Stimulated activated CD4-positive, alpha-beta T cell treated with anti-CD3 and anti-CD28 coated beads, Interleukin-15, amount 100 ng/mL, for 24 hours (primary cell): ENCODE measurements around the gene SIPA1L3.

ENCODE experiments used
- DNase-seq: peaks from one replicate; pipeline ENCODE4 v3.0.0-alpha.2; 2020

SIPA1L3 gene

DNA sequence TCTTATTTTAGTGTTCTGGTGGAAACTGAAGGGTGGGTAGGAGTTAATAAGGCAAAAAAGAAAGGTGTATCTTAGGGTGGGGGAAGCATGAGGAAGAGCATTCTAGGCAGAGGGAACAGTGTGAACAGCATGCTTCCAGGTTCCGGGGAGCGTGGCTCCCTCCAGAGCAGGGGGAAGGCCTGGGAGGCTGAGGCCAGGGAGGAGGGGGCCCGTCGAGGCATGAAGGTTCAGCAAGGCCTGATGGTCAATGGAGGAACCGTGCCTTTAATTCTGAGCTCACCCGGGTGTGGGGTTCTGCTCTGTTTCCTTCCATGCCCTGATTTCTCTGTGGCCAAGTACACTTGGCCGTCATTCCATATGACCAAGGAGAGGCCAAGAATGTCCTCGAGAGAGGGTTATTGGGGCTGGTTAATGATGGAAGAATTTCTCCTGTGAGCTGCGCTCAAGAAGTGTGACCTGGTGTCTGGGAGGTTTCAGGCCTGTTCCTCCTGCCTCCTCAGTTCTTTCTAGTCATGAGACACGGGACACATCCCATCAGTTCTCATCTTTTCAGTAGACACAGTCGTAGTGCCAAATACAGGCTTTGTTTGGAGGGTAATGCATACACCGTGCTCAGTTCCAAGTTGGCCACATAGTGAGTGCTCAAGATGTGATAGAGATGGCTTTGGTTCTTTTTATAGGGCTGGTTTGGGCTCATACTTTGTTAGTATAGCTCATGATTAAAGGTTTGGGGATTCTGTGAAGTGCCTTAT is 73.6 kb downstream of the SIPA1L3 start:
- DNase-seq = no peak

DNA sequence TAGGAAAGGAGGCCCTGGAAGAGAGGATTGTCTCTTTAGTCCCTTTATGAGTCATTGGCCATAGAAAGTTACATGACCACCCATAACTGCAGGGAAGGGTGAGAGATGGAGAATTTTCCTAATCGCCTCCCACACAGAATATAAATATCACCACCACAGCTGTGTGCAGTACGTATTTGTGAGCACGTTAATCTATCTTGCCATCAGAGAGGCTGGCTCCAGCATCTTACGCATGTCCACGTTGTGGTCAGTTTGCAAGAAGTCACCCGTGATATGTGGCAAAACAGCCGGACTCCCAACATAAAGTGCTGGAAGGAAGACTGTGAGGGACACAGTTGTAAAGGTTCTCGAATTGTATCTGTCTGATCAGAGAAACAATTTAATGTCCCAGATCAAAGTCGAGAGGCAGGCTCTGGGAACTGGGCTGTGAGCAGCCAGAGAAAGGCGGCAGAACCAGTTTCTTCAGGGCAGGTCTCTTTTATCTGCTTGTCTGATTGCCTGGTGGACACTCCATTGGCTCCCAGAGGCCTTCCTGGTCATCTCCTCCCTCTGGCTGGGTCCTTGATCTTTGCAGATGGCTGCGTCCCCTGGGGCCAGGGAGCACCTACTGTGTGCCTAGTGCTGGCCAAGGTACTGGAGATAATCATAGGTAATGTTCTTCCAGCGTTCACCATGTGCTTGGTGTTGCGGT is 74.9 kb downstream of the SIPA1L3 start:
- no peak for DNase-seq

DNA sequence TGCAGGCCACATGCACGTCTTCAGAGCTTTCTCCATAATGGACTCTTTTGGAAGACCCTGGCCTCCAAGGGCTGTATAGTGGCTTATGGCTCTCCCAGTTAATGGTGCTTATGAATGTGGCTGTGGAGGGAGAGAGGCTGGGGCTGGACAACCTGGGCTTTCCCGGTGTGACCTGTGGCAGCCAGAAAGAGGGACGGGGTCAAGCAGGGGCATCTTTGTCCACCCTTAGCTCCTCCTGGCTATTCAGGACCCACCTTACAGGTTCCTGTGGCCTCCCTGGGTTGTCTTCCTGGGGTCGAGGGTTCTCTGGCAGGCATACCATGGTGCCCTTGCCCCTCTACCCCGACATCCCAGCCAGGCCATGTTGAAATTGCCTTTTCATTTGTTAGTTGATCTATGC is 75.6 kb downstream of the SIPA1L3 start:
- no peak for DNase-seq

DNA sequence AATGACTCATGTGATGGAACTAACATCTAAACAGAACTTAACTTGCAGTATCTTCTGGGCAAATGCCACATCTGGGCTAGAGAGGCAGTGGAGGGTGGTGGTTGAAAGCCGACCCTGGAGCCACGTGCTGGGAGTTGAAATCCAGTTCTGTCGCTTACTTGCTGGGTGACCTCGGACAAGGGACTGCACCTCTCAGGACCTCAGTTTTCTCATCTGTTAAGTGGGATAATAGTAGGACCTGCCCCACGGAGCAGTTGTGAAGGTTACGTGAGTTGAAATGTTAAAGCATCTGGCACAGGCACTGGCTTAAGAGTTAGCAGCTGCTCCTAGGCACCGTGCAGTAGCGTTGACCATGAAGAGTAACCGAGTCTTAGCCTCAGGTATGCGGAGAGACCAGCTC is 76.1 kb downstream of the SIPA1L3 start:
- DNase-seq = no peak

DNA sequence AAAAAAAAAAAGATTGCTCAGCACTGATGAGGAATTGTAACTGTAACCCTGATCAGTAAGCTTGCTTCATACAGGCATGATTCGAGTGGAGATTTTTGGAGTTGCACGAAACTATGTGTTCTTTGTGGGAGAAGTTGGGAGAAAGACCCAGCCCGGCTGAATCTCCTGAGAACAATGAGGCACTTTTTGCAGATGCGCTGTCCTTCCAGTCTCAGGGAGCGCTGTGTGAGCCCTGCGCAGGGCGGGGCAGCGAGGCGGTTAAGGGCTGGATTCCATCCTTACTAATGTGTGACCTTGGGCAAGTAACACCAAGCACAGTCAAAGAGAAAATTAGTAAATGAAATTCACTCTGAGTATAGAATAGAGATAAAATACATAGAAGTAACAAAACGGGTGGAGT is 76.9 kb downstream of the SIPA1L3 start:
- no peak for DNase-seq

DNA sequence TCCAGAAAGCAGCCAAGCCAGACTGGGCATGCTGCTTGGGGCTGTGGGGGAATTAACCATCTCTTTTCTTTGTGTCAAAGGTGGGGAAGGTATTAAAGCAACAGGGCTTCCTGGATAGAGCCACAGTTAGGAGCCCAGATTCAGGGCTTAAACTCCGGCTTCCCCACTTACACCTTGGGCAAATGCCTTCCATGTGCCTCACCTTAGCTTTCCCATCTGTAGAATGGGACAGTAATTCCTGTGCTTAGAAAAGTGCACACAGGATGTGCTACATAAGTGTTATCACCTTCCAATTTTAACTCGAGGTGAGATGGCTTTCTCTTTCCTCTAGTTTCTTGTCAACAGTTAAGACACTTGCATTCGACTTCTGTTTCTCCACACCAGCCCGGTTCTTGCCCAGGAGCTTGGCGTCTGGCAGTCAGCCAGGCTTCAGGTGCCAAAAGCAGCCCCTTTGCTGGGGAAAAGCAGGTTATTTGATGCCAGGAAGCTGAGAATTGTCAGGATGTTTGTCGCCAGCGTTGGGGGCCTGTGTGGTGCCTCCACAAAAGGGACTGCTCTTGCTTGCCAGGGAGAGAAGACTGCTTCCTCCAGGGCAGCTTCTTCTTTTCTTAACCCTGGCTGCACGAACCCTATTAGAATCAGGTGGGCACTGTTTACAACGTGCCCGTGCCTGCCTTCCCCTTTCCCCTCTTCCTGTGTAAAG is 79.2 kb downstream of the SIPA1L3 start:
- no peak for DNase-seq

DNA sequence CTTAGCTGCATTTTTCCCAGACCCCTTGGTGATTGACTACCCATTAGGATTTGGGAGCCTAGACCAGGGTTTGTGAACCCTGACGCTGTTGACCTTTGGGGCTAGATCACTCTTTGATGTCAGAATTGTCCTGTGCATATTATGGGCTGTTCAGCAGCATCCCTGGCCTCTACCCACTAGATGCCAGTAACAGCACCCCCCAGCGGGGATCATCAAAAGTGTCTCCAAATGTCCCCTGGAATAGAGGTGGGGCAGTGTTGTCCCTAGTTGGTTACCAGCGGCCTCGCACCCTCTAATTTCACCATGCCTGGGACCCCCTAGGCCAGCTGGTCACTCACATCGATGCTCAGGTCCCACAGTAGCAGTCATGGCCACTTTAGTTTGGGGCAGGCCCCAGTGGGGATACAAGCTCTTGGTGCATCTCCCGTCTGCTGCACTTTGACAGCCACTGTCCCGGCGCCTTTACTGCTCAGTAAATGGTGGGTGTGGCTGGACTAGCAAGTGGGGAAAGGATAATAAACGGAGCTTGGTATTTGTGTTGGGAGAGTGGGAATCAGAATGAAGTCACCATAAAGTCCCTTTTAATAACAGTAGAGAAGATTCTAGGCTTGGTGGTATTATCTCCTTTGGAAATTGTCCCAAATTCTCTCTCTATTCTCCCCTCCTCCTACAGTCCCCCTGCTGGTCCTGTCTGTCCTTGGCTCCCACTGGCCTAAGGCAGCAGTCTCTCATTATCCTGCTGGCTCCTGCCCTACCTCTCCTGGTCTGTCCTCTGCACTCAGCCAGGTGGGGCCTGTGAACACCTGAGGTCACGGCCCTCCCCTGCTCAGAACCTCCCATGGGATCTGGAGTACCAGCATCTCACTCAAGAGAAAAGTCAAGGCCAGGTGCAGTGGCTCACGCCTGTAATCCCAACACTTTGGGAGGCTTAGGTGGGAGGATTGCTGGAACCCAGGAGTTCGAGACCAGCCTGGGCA is 80.6 kb downstream of the SIPA1L3 start:
- no peak for DNase-seq

DNA sequence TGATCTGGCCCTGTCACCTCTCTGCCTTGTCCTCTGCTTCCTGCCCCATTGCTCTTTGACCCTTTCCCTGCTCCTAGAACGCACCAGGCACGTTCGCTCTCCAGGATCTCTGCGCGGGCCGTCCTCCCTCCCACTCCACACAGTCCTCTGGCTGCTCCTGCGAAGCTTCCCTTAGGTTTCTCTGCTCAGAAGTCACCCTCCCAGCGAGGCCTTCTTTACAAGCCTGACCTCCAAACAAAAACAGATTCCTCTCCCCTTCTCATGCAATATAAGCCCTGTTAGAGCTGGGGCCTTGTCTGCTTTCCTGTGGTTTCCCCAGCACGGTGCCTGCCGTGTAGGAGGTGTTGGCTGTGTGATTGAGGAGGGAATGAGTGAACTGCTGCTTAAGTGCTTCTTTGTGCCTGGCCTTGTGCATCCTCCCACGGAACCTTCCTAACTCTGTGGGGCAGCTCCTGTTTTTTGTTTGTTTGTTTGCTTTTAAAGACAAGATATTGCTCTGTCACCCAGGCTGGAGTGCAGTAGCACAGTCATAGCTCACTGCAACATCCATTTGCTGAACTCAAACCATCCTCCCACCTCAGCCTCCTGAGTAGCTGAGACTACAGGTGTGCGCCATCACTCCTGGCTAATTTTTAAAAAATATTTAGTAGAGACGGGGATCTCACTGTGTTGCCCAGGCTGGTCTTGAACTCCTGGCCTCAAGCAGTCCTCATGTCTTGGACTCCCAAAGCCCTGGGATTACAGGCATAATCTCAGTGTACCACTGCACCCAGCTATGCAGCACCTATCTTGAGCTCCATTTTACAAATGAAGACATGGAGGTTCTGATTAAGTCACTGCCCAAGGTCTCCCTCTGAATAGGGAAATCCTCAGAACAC is 82.0 kb downstream of the SIPA1L3 start:
- no peak for DNase-seq

DNA sequence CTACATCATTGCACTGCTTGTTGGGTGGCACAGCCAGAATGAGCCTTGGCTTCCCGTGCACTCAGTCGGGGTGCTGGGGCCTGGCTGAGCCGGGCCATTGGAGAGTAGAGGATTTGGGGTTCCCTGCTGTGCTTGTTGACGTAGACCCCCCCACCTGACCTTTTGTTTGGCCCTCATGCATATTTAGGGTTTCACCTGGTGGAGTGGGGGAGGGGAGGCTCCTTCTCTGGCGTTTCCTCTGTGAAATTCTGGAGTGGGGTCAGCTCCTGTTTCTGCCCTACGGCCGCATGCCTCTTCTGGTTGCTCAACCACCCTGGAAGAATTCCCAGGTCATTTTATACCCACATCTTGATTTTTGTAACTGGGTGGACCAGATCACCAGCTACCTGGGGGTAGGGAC is 82.8 kb downstream of the SIPA1L3 start:
- no peak for DNase-seq

DNA sequence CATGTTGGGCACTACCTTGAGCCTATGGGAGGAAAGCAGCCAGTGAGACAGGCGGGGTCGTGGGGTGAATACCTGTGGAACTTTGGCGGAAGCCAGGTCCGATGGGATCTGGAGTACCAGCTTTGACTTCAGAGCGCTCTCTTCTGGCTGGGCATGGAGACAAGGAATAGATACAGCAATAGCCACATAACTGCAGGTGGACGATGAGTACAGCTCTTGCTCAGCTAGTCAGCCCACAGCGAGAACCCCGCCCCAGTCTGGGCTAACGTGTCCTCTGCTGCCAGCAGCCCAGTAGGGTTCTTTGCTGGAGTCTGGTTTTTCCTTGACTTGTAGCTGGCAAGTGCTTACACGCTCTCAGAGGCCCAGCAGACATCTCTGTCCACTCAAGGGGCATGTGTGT is 83.4 kb downstream of the SIPA1L3 start:
- no peak for DNase-seq

DNA sequence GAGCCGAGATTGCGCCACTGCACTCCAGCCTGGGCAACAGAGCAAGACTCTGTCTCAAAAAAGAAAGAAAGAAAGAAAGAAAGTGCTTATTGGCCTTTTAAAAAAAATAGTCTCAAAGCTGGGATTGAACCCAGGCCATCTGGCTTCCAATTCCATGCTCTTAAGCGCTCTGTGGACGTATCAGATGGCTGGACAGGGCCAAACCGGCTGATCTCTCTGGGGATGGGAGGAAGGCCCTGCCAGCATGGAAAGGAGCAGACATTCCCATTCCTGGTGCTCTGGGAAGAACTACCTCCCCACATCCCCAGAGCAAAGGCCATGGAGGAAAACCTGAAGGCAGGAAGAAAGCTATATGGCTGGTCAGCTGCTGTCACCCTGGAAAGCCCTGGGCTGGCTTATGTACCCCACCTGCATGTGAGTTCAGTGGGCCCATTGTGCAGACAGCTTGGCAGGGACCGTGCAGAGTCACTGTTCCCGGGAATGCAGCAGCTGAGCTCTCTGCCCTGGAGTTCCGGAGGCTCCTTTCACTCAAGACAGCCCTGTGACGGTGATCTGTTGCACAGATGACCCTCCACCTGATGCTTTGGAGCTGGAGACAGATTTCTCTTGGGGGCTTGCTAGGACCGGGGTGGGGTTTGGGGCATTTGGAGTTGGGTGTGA is 84.3 kb downstream of the SIPA1L3 start:
- no peak for DNase-seq

DNA sequence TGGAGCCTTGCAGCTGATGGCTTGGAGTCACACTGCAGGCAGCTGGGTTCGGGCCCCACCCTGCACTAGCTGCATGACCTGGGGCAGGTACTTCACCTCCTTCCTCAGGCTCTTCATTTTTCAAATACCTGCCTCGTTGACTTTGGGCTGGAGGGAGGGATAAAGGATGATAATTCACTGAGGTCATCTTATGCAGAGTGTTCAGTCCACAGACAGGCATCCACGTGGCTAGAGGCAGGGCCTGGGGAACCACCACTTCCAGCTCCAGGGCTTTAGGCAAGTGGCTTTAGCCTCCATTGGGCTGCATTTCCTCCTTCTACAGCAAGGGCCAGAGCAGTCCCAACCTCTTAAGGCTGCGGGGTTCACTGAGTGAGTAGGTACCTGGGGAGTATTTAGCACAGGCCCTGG is 84.8 kb downstream of the SIPA1L3 start:
- no peak for DNase-seq

DNA sequence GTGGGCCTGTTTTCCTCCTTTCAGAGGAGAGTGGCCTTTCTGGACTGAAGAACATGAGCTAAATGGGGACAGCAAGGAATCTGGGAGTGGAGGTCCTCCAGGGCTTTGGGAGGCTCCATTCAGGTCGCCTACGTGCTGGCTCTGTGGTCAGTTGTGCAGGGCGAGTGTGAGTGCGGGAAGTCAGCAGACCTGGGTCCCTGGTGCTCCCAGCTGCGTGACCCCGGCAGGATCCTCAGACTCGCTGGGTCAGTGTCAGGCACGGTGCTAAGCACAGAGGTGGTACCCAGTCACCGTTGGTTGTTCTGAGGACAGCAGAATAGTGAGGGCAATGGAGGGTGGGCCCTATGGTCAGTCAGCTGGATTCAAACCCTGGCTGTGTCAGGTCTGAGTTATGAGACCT is 85.8 kb downstream of the SIPA1L3 start:
- no peak for DNase-seq

DNA sequence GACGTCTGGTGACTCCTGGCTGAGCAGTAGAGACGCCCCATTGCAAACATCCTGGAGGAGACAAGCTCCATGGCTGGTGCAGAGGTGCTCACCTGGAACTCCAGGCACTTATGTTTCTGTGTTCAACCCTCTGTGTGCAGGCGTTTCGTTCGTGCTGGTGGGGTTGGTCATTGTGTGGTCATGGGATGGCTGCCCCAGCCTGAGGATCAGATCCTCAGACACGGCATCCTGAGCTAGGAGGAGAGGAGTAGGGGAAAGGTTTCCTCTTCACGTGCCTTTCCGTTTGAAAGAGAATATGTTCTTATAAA is 87.8 kb downstream of the SIPA1L3 start:
- DNase-seq = no peak

DNA sequence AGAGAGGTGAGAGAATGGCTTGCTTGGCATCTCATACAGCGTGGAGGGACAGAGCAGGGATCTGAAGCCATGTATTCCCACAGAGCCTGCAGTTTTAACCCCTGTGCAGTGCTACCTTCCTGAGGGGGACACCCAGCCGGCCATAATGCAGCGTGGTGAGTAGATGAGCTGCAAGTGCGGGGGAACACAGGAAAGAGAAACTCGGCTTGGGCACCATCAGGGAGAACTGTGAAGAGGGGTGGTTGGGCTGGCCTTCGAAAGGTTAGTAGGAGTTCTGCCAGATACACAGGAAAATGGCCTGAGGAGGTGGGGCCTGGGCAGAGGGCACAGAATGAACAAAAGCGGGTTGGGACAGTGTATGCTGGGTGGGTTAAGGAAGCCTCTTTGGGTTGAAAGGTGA is 88.3 kb downstream of the SIPA1L3 start:
- no peak for DNase-seq

DNA sequence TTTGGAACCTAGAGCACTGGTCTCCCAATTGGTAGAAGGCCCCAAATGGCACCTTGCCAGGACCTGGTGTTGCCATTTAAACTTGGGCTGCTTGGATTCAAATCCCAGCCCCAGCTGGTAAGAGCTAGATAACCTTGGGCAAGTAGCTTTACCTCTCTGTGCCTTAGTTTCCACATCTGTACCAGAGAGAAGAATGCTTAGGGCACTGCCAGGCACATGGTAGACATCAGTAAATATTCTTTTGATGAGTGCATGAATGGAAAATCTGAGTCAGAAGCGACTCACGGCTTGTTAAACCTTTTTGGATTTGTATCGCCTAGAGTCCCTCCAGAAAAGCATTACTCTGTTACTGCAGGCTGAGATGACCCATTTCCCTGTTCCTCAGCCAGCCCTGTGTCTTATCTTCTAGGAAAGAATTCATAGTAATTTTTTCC is 90.9 kb downstream of the SIPA1L3 start:
- DNase-seq = peak; percentile 33

DNA sequence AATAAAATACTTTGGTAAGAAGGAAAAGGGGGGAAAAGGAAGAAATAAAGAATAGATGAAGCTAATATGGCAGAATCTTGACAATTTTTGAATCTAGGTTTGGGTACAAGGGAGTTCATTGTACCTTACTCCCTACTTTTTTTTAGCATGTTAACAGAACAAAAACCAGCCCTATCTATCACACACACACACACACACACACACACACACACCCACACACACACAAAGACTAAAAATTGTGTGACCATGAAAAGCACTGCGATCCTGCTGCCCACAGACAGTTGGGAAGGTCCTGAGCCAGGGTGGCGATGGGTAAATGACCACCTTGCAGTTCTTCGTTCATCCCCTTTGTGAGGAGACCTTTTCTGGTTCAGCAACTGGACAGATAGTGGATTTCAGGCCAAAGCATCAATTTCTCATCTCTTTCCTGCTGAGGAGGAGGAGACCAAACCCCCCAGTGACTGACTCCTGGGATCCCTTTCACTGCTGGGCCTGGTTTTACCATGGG is 91.8 kb downstream of the SIPA1L3 start:
- DNase-seq = no peak

DNA sequence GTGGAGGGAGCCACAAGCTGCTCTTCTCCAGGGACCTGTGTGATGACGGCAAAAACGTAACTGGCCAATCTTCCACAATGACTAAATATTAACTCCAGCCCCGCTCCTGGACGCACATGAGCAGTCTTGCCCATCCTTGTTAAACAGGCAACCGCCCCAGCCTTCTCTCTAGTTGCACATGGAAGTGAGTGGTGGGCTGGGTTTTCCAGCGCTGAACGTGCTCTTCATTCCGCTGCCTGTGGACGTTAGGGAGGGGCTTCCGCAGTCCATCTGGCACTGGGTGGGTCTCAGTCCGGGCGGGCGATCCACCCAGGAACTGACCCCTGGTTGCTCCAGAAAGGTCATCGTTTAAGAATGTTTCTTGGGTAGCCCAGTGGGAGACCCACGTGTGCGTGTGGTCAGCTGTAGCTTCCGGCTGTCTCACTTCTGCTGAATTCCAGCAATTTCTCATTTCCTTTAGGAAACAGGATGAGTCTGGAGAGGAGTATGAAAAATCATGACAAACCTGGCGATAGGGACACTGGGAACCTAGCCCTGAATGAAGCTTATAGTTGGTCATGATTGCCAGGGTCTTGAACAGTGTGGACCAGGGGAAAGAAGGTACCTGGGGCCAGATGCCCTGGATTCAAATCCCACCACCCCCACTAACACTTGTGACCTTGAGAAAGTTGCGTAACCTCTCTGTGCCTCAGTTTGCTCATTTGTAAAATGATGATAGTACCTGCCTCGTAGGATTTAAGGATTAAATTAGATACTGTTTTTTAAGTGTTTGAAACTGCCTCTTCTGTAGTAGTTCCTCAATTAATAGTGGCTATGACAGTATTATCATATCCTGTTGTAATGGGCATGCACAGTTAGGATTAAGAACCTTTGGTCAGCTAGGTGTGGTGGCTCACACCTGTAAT is 92.6 kb downstream of the SIPA1L3 start:
- DNase-seq = no peak

DNA sequence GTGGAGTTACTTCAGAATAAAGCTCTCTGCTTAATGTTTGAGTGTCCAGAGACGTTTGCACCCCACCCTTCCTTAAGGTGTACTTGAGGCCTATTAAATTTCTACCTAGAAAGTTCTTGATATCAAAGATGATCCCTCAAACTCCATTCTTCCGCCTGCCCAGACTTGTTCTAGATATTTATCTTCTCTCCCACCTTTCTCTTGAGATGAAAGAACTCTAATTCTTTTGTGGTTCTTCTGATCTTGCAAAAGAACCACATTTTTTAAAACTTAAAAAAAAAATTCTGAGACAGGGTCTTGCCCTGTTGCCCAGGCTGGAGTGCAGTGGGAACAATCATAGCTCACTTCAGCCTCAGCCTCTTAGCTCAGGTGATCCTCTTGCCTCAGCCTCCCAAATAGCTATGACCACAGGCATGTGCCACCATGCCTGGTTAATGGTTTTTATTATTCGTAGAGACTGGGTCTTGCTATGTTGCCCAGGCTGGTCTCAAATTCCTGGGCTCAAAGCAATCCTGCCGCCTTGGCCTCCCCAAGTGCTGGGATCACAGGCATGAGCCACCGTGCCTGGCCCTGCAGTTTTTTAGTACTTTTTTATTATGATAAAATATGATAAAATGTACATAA is 94.3 kb downstream of the SIPA1L3 start:
- no peak for DNase-seq
